ENCODE results near the gene GPRASP2.

Gene GPRASP2

GRCh38 chrX:102765809-102766208 lies 53.6 kb downstream of the GPRASP2 start:
- in situ Hi-C loops (cut with HindIII; ENCODE audit: low pct_ligation_motif_present, low sequenced_read_pairs): no loop called here
- no peak for TF ChIP-seq CTCF (IDR thresholded peaks at IDR 0.05; ENCODE audit: low read depth, low read length, missing control alignments)
- Histone ChIP-seq H3K36me3 (replicated peaks) (no peaks in the 10 kb centered on the region), H3K4me3 (ENCODE audit: low read depth, low read length) (no peak overlapping the region), H3K27ac (no peak overlapping the region), H3K27me3 (replicated peaks) (no peaks in the 10 kb centered on the region)
- no peak for DNase-seq

GRCh38 chrX:102767287-102767686 lies 55.0 kb downstream of the GPRASP2 start:
- no peaks in the 10 kb centered on the region for H3K36me3 ChIP-seq (replicated peaks)
- no peaks in the 10 kb centered on the region for H3K27me3 ChIP-seq (replicated peaks)
- no peak for TF ChIP-seq CTCF (IDR thresholded peaks at IDR 0.05; ENCODE audit: low read depth, low read length, missing control alignments)
- no peak overlapping the region for H3K27ac ChIP-seq
- DNase-seq: no peak
- in situ Hi-C loops (cut with HindIII; ENCODE audit: low pct_ligation_motif_present, low sequenced_read_pairs): no loop called here
- H3K4me3 ChIP-seq (ENCODE audit: low read depth, low read length): no peak overlapping the region
